GM18511 (cell line): Measurements from ENCODE around the gene ZFAND3.
"Not testable (repeated sequence)": the region's sequence is repeated elsewhere in the genome, so short reads cannot be mapped to it uniquely, and the experiment has no call there.

ENCODE experiments used
- ATAC-seq: cut with Tn5 transposase; IDR thresholded peaks from one replicate; pipeline ENCODE4 v1.9.1; 2021; ENCODE audit warnings: mild to moderate bottlenecking, moderate library complexity; ENCODE audit not compliant: unreplicated experiment

Gene ZFAND3

GRCh38 chr6:37889486-37889885 is 70.0 kb downstream of the ZFAND3 start:
- ATAC-seq: no peak

- ATAC-seq: no peak
These were observed 71.5 kb downstream of the ZFAND3 start for GRCh38 chr6:37891072-37891471.

- ATAC-seq: no peak
These were observed 73.7 kb downstream of the ZFAND3 start for GRCh38 chr6:37893257-37893656.

- not testable (repeated sequence) for ATAC-seq
These were observed 74.2 kb downstream of the ZFAND3 start for GRCh38 chr6:37893734-37894133.

- ATAC-seq: no peak
These were observed 75.1 kb downstream of the ZFAND3 start for GRCh38 chr6:37894585-37894984.

- ATAC-seq: no peak
These were observed 77.8 kb downstream of the ZFAND3 start for GRCh38 chr6:37897321-37897720.

GRCh38 chr6:37897818-37898515 is 78.4 kb downstream of the ZFAND3 start:
- no peak for ATAC-seq

- ATAC-seq: no peak
These were observed 84.1 kb downstream of the ZFAND3 start for GRCh38 chr6:37903351-37904340.

GRCh38 chr6:37904590-37904989 is 85.1 kb downstream of the ZFAND3 start:
- ATAC-seq: no peak

- no peak for ATAC-seq
These were observed 86.6 kb downstream of the ZFAND3 start for GRCh38 chr6:37906121-37906520.

GRCh38 chr6:37910998-37911397 is 91.5 kb downstream of the ZFAND3 start:
- ATAC-seq: no peak

GRCh38 chr6:37913210-37913609 is 93.7 kb downstream of the ZFAND3 start:
- ATAC-seq: no peak

- no peak for ATAC-seq
These were observed 95.9 kb downstream of the ZFAND3 start for GRCh38 chr6:37915463-37915862.

- ATAC-seq: no peak
These were observed 96.6 kb downstream of the ZFAND3 start for GRCh38 chr6:37916149-37916548.

GRCh38 chr6:37916675-37917074 is 97.1 kb downstream of the ZFAND3 start:
- no peak for ATAC-seq

GRCh38 chr6:37917566-37917965 is 98.0 kb downstream of the ZFAND3 start:
- no peak for ATAC-seq

- ATAC-seq: no peak
These were observed 100.1 kb downstream of the ZFAND3 start for GRCh38 chr6:37919417-37920157.

- ATAC-seq: no peak
These were observed 101.1 kb downstream of the ZFAND3 start for GRCh38 chr6:37920667-37921066.

GRCh38 chr6:37922563-37922962 is 103.0 kb downstream of the ZFAND3 start:
- ATAC-seq: no peak

- ATAC-seq: no peak
These were observed 104.0 kb downstream of the ZFAND3 start for GRCh38 chr6:37923514-37923913.

- ATAC-seq: no peak
These were observed 107.1 kb downstream of the ZFAND3 start for GRCh38 chr6:37926661-37927060.
